ENCODE measurements around the gene ATP6V1F.

Gene ATP6V1F

DNA sequence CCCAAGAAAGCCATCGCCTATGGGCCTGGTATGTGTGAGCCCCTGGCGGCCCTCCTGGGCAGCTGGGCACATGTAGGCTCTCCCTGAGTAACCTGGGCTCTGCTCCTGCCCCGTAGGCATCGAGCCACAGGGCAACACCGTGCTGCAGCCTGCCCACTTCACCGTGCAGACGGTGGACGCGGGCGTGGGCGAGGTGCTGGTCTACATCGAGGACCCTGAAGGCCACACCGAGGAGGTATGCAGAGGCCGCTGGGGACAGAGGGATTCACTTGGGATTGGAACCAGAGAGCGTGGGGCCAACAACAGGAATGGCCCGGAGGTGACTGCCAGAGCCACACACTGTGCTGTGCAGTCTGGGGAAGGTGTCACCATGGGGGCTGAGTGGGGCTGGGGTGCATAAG is 25.1 kb upstream of the ATP6V1F start:
- Histone ChIP-seq H3K9me3 (ENCODE audit: control insufficient read depth in 1 of 2, low read length in 2 of 2) (no peaks in the 10 kb centered on the region), H3K36me3 (ENCODE audit: control insufficient read depth in 1 of 2, insufficient read depth in 2 of 2, low read length in 2 of 2) (peaks cover 43 to 74% of the 10 kb centered on the region in 2 donors), H3K27me3 (ENCODE audit: low read depth, low read length) (no peaks in the 10 kb centered on the region), H3K27ac (ENCODE audit: low read length) (no peak overlapping the region), H3K4me3 (ENCODE audit: low read depth in 1 of 2, low read length in 2 of 2) (no peak overlapping the region), H3K4me1 (ENCODE audit: control insufficient read depth in 1 of 2, insufficient read depth in 2 of 2, low read length in 2 of 2) (peaks cover 0 to 29% of the 10 kb centered on the region in 2 donors)

DNA sequence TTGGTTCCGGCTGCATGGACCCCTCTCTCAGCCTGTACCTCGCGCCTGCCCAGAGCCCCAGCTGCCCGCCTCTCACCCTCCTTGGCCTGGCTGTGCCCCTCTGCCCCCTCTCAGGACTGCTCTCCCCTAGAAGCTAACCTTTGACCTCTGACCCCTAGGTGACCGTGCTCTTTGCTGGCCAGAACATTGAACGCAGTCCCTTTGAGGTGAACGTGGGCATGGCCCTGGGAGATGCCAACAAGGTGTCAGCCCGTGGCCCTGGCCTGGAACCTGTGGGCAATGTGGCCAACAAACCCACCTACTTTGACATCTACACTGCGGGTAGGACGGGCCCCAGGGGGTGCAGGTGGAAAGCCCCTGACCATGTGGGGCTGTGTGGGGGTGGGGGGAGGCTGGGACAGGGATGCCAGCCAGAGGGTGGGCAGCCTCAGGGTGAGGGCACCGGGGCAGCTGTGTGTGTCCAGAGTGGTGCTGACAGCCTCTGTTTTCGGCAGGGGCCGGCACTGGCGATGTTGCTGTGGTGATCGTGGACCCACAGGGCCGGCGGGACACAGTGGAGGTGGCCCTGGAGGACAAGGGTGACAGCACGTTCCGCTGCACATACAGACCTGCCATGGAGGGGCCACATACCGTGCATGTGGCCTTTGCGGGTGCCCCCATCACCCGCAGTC is 24.4 kb upstream of the ATP6V1F start:
- Histone ChIP-seq H3K9me3 (ENCODE audit: control insufficient read depth in 1 of 2, low read length in 2 of 2) (no peaks in the 10 kb centered on the region), H3K4me1 (ENCODE audit: control insufficient read depth in 1 of 2, insufficient read depth in 2 of 2, low read length in 2 of 2) (peaks cover 0 to 24% of the 10 kb centered on the region in 2 donors), H3K4me3 (ENCODE audit: low read depth in 1 of 2, low read length in 2 of 2) (no peak overlapping the region), H3K36me3 (ENCODE audit: control insufficient read depth in 1 of 2, insufficient read depth in 2 of 2, low read length in 2 of 2) (peaks cover 43 to 81% of the 10 kb centered on the region in 2 donors), H3K27ac (ENCODE audit: low read length) (no peak overlapping the region), H3K27me3 (ENCODE audit: low read depth, low read length) (no peaks in the 10 kb centered on the region)

- Histone ChIP-seq H3K27me3 (ENCODE audit: low read depth, low read length) (no peaks in the 10 kb centered on the region), H3K9me3 (ENCODE audit: control insufficient read depth in 1 of 2, low read length in 2 of 2) (no peaks in the 10 kb centered on the region), H3K4me1 (ENCODE audit: control insufficient read depth in 1 of 2, insufficient read depth in 2 of 2, low read length in 2 of 2) (peaks cover 0 to 24% of the 10 kb centered on the region in 2 donors), H3K4me3 (ENCODE audit: low read depth in 1 of 2, low read length in 2 of 2) (no peak overlapping the region), H3K36me3 (ENCODE audit: control insufficient read depth in 1 of 2, insufficient read depth in 2 of 2, low read length in 2 of 2) (peaks cover 51 to 90% of the 10 kb centered on the region in 2 donors), H3K27ac (ENCODE audit: low read length) (no peak overlapping the region)
Observed at GRCh38 chr7:128838981-128839731, 23.5 kb upstream of the ATP6V1F start.

DNA sequence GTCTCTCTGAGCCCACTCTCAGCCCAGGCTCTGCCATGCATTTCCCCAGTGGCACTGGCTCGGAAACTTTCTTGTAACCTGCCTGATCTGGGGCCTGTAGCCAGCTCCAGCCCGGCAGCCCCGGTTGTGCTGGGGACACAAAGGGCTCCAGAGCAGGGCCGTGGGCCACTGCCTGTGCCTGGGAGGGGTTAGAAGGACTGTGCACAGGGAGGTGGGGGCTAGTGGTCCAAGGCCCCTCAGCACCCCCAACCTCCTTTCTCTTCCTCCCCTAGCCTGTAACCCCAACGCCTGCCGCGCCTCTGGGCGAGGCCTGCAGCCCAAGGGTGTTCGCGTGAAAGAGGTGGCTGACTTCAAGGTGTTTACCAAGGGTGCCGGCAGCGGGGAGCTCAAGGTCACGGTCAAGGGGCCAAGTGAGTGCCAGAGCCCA is 22.9 kb upstream of the ATP6V1F start:
- Histone ChIP-seq H3K4me1 (ENCODE audit: control insufficient read depth in 1 of 2, insufficient read depth in 2 of 2, low read length in 2 of 2) (peaks cover 0 to 21% of the 10 kb centered on the region in 2 donors), H3K9me3 (ENCODE audit: control insufficient read depth in 1 of 2, low read length in 2 of 2) (no peaks in the 10 kb centered on the region), H3K27me3 (ENCODE audit: low read depth, low read length) (no peaks in the 10 kb centered on the region), H3K36me3 (ENCODE audit: control insufficient read depth in 1 of 2, insufficient read depth in 2 of 2, low read length in 2 of 2) (peaks cover 53 to 96% of the 10 kb centered on the region in 2 donors), H3K4me3 (ENCODE audit: low read depth in 1 of 2, low read length in 2 of 2) (no peak overlapping the region), H3K27ac (ENCODE audit: low read length) (no peak overlapping the region)

DNA sequence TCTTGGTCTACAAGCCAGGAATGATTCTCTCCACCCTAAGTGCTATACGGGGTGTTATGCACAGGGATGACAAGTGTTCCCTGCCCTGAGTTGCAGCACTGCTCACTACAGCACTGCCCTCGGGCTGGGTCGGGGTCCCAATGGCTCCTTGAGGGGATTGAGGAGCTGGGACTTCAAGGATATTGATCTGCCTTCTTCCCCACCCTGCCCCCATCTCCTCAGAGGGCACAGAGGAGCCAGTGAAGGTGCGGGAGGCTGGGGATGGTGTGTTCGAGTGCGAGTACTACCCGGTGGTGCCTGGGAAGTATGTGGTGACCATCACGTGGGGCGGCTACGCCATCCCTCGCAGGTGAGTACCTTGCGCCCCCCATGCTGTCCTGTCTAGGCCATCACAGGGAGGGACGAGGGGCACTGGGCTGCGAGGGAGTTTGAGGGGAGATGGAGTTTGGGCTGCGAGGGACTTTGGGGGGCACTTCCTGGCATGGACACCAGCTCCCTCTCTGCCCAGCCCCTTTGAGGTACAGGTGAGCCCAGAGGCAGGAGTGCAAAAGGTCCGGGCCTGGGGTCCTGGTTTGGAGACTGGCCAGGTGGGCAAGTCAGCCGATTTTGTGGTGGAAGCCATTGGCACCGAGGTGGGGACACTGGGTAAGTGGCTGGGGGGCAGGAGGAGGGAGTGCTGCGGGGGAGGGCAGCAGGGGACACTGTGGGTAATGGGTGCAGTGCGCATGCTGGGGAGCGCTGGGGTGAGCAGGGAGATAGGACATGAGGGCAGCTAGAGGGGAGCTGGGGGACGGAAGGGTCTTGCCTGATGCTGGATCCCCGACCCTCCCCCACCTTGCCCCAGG is 22.1 kb upstream of the ATP6V1F start:
- Histone ChIP-seq H3K4me3 (ENCODE audit: low read depth in 1 of 2, low read length in 2 of 2) (no peak overlapping the region), H3K9me3 (ENCODE audit: control insufficient read depth in 1 of 2, low read length in 2 of 2) (no peaks in the 10 kb centered on the region), H3K27ac (ENCODE audit: low read length) (no peak overlapping the region), H3K27me3 (ENCODE audit: low read depth, low read length) (no peaks in the 10 kb centered on the region), H3K4me1 (ENCODE audit: control insufficient read depth in 1 of 2, insufficient read depth in 2 of 2, low read length in 2 of 2) (peaks cover 0 to 14% of the 10 kb centered on the region in 2 donors), H3K36me3 (ENCODE audit: control insufficient read depth in 1 of 2, insufficient read depth in 2 of 2, low read length in 2 of 2) (peaks cover 55 to 98% of the 10 kb centered on the region in 2 donors)

DNA sequence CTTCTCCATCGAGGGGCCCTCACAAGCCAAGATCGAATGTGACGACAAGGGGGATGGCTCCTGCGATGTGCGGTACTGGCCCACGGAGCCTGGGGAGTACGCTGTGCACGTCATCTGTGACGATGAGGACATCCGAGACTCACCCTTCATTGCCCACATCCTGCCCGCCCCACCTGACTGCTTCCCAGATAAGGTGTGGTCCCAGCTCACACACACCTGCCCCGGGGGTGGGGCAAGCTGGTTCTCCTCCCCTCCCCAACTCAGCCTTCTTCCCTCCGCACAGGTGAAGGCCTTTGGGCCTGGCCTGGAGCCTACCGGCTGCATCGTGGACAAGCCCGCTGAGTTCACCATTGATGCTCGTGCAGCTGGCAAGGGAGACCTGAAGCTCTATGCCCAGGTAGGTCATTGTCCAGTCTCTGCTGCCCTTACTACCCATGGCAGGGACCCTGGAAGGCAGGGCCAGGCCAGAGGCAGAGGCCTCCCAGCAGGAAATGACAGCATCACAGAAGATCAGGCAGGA is 21.4 kb upstream of the ATP6V1F start:
- Histone ChIP-seq H3K4me1 (ENCODE audit: control insufficient read depth in 1 of 2, insufficient read depth in 2 of 2, low read length in 2 of 2) (peaks cover 0 to 7% of the 10 kb centered on the region in 2 donors), H3K27me3 (ENCODE audit: low read depth, low read length) (no peaks in the 10 kb centered on the region), H3K36me3 (ENCODE audit: control insufficient read depth in 1 of 2, insufficient read depth in 2 of 2, low read length in 2 of 2) (peaks cover 50 to 98% of the 10 kb centered on the region in 2 donors), H3K27ac (ENCODE audit: low read length) (no peak overlapping the region), H3K9me3 (ENCODE audit: control insufficient read depth in 1 of 2, low read length in 2 of 2) (no peaks in the 10 kb centered on the region), H3K4me3 (ENCODE audit: low read depth in 1 of 2, low read length in 2 of 2) (no peak overlapping the region)

- Histone ChIP-seq H3K36me3 (ENCODE audit: control insufficient read depth in 1 of 2, insufficient read depth in 2 of 2, low read length in 2 of 2) (peaks cover 54 to 98% of the 10 kb centered on the region in 2 donors), H3K9me3 (ENCODE audit: control insufficient read depth in 1 of 2, low read length in 2 of 2) (no peaks in the 10 kb centered on the region), H3K27me3 (ENCODE audit: low read depth, low read length) (no peaks in the 10 kb centered on the region), H3K27ac (ENCODE audit: low read length) (no peak overlapping the region), H3K4me1 (ENCODE audit: control insufficient read depth in 1 of 2, insufficient read depth in 2 of 2, low read length in 2 of 2) (no peaks in the 10 kb centered on the region), H3K4me3 (ENCODE audit: low read depth in 1 of 2, low read length in 2 of 2) (no peak overlapping the region)
Observed at GRCh38 chr7:128841921-128842673, 20.6 kb upstream of the ATP6V1F start.

DNA sequence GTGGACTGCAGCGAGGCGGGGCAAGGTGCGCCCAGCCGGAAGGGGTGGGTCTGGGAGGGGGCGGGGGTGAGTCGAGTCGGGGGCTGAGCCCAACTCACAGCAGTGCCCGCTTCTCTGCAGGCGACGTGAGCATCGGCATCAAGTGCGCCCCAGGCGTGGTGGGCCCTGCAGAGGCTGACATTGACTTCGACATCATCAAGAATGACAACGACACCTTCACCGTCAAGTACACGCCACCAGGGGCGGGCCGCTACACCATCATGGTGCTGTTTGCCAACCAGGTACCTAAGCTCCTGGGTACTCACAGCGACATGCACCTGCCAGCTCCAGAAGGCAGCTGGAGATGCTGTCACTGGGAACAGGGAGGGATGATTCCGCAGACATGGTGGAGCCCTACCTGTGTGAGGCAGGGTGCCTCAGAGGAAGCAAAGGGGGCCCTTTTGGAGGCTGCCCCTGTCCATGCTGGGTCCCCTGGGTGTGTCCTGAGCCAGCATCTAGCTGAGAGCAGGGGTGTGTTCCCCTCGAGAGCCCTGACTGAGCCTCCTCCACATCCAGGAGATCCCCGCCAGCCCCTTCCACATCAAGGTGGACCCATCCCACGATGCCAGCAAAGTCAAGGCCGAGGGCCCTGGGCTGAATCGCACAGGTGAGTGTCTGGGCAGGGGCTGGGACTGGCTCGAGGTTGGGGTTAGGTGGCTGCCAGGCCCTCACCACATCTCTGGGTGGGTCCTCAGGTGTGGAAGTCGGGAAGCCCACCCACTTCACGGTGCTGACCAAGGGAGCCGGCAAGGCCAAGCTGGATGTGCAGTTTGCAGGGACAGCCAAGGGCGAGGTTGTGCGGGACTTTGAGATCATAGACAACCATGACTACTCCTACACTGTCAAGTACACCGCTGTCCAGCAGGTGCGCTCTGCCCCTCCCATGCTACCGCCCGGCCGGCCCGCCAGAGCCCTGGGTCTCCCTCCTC is 19.7 kb upstream of the ATP6V1F start:
- Histone ChIP-seq H3K36me3 (ENCODE audit: control insufficient read depth in 1 of 2, insufficient read depth in 2 of 2, low read length in 2 of 2) (peaks cover 52 to 100% of the 10 kb centered on the region in 2 donors), H3K4me1 (ENCODE audit: control insufficient read depth in 1 of 2, insufficient read depth in 2 of 2, low read length in 2 of 2) (no peaks in the 10 kb centered on the region)

DNA sequence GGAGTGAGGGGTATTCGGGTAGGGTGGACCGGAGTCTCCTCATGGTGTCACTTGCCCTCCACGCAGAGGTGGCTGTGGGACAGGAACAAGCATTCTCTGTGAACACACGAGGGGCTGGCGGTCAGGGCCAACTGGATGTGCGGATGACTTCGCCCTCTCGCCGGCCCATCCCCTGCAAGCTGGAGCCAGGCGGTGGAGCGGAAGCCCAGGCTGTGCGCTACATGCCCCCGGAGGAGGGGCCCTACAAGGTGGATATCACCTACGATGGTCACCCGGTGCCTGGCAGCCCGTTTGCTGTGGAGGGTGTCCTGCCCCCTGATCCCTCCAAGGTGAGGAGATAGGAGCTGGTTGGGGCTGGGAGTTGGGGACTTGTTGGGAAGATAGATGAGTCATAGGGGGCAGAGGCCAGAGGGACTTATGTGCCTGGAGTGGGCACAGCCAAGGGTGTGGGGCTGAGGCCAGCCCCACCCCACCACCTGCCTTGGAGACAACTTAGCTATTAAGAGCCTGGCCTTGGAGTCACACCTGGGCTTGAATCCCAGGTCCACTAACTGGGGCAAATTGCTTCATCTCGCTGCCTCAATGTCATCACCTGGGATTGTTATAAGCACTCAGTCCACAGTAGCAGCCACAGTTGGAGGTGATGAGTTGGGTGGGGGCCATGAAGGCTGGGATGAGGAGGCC is 18.6 kb upstream of the ATP6V1F start:
- H3K9me3 ChIP-seq (ENCODE audit: control insufficient read depth in 1 of 2, low read length in 2 of 2) = no peaks in the 10 kb centered on the region
- H3K4me1 ChIP-seq (ENCODE audit: control insufficient read depth in 1 of 2, insufficient read depth in 2 of 2, low read length in 2 of 2) = no peaks in the 10 kb centered on the region
- H3K27ac ChIP-seq (ENCODE audit: low read length) = no peak overlapping the region
- H3K4me3 ChIP-seq (ENCODE audit: low read depth in 1 of 2, low read length in 2 of 2) = no peak overlapping the region
- no peaks in the 10 kb centered on the region for H3K27me3 ChIP-seq (ENCODE audit: low read depth, low read length)
- H3K36me3 ChIP-seq (ENCODE audit: control insufficient read depth in 1 of 2, insufficient read depth in 2 of 2, low read length in 2 of 2) = peaks cover 47 to 100% of the 10 kb centered on the region in 2 donors

More for the DNA sequence above, 19.7 kb upstream of the ATP6V1F start:
- no peaks in the 10 kb centered on the region for H3K9me3 ChIP-seq (ENCODE audit: control insufficient read depth in 1 of 2, low read length in 2 of 2)
- H3K4me3 ChIP-seq (ENCODE audit: low read depth in 1 of 2, low read length in 2 of 2) = no peak overlapping the region
- H3K27me3 ChIP-seq (ENCODE audit: low read depth, low read length) = no peaks in the 10 kb centered on the region
- no peak overlapping the region for H3K27ac ChIP-seq (ENCODE audit: low read length)

Data from muscle layer of duodenum (tissue), 2 donors.